MM.1S (cell line): Measurements from ENCODE around the gene UTS2R.

Experiments
- DNase-seq: peaks from one replicate; pipeline ENCODE4 v3.0.0-alpha.2; 2015
- H2AFZ ChIP-seq: fragments of 300-600 bp; sonication (generic); 2 replicates; pipeline ENCODE4 v1.6.0; 2016; ENCODE audit warnings: antibody characterized with exemption, low read length
- H3F3A ChIP-seq: fragments of 300-600 bp; sonication (generic); 2 replicates; pipeline ENCODE4 v1.6.1; 2016; ENCODE audit warnings: mild to moderate bottlenecking, antibody characterized with exemption, low read length, moderate library complexity, mixed read lengths; ENCODE audit not compliant: insufficient read depth
- H3K27ac ChIP-seq: fragments of 300-600 bp; sonication (generic); 2 replicates; pipeline ENCODE4 v1.5.1; 2016; ENCODE audit warnings: mild to moderate bottlenecking, low read length
- H3K27me3 ChIP-seq: fragments of 300-600 bp; sonication (generic); replicated peaks from 2 replicates; pipeline ENCODE4 v1.6.0; 2016; ENCODE audit warnings: low read length; ENCODE audit not compliant: insufficient read depth
- H3K36me3 ChIP-seq: fragments of 300-600 bp; sonication (generic); replicated peaks from 2 replicates; pipeline ENCODE4 v1.6.1; 2016; ENCODE audit warnings: mild to moderate bottlenecking, low read length, mixed read lengths; ENCODE audit not compliant: insufficient read depth
- H3K4me1 ChIP-seq: fragments of 300-600 bp; sonication (generic); 2 replicates; pipeline ENCODE4 v1.6.1; 2016; ENCODE audit warnings: low read length, mixed read lengths
- H3K4me2 ChIP-seq: fragments of 300-600 bp; sonication (generic); 2 replicates; pipeline ENCODE4 v1.6.0; 2016; ENCODE audit warnings: low read depth, low read length
- H3K4me3 ChIP-seq: fragments of 300-600 bp; sonication (generic); 2 replicates; pipeline ENCODE4 v1.5.1; 2016; ENCODE audit warnings: low read length, mixed read lengths
- H3K79me2 ChIP-seq: fragments of 300-600 bp; sonication (generic); 2 replicates; pipeline ENCODE4 v1.6.1; 2016; ENCODE audit warnings: mixed run types, low read length, mixed read lengths
- H3K9ac ChIP-seq: fragments of 300-600 bp; sonication (generic); 2 replicates; pipeline ENCODE4 v1.6.1; 2016; ENCODE audit warnings: low read length, mixed read lengths
- H3K9me2 ChIP-seq: fragments of 300-600 bp; sonication (generic); replicated peaks from 2 replicates; pipeline ENCODE4 v1.6.1; 2016; ENCODE audit warnings: mild to moderate bottlenecking, low read length, mixed read lengths; ENCODE audit not compliant: insufficient read depth
- H3K9me3 ChIP-seq: fragments of 300-600 bp; sonication (generic); replicated peaks from 2 replicates; pipeline ENCODE4 v1.6.1; 2016; ENCODE audit warnings: mild to moderate bottlenecking, low read length, mixed read lengths; ENCODE audit not compliant: insufficient read depth
- H4K20me1 ChIP-seq: fragments of 300-600 bp; sonication (generic); 2 replicates; pipeline ENCODE4 v1.6.1; 2016; ENCODE audit warnings: mild to moderate bottlenecking, low read length, moderate library complexity, mixed read lengths; ENCODE audit not compliant: insufficient read depth
- EZH2 ChIP-seq: fragments of 300-600 bp; sonication (generic); optimal IDR thresholded peaks from 2 replicates; pipeline ENCODE3; 2017; ENCODE audit warnings: low read depth, mild to moderate bottlenecking, antibody characterized with exemption, low read length, mixed read lengths
- EZH2phosphoT487 ChIP-seq: fragments of 300-600 bp; sonication (generic); IDR thresholded peaks from 2 replicates; pipeline ENCODE4 v1.6.1; 2018; ENCODE audit warnings: antibody characterized with exemption, low read length
- TF ChIP-seq, protein P1 (sequence below): fragments of 300-600 bp; sonication (generic); IDR thresholded peaks from 2 replicates; pipeline ENCODE4 v1.5.1; 2016; ENCODE audit warnings: antibody characterized with exemption, low read length, mixed read lengths

UTS2R gene

DNA sequence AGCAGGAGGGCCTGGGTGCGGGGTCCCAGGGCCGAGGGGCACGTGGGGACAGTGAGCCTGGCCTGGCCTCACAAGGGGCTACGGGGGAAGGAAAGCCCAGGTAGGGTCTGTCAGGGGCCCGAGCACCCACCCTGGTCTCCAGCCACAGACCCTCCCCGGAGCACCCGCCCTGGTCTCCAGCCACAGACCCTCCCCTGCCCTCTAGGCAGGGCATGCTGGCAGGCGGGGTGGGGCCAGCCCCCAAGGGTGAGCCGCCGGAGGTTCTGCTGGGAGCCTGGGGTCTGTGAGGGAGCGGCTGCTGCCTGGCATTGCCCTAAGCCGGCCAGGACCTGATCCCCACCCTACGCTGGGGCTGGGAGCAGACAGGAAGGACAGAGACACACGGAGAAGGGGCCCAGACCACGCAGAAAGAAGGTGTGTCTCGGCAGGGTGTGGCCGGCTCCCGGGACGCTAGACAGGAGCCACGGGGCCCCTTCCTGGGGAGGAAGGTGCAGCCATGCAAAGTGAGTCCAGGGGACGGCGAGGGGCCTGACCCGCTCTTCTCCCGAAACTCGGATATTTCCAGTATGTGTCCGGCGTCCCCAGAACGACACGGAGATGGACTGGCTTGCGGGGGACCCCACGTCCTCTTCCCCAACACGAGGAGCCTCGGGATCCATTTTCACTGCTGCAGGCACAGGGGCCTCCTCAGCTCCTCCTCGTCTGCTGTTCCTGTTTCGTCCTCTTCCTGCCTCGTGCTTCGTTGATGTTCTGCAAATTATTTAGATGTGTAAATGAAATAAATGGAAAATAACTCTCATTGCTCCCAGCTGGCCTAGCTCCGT lies 15.5 kb downstream of the UTS2R start:
- Histone ChIP-seq H3K4me2 (no peak overlapping the region), H4K20me1 (no peaks in the 10 kb centered on the region), H3K27me3 (no peaks in the 10 kb centered on the region), H3K27ac (no peak overlapping the region), H3K9me2 (no peaks in the 10 kb centered on the region), H3K9me3 (no peaks in the 10 kb centered on the region), H3K36me3 (no peaks in the 10 kb centered on the region), H2AFZ (no peak overlapping the region), H3F3A (no peaks in the 10 kb centered on the region), H3K4me3 (no peak overlapping the region), H3K4me1 (no peaks in the 10 kb centered on the region), H3K9ac (no peak overlapping the region), H3K79me2 (no peaks in the 10 kb centered on the region)
- TF ChIP-seq EZH2phosphoT487 (no peak), EZH2 (no peak)
- TF ChIP-seq, protein P1, sequence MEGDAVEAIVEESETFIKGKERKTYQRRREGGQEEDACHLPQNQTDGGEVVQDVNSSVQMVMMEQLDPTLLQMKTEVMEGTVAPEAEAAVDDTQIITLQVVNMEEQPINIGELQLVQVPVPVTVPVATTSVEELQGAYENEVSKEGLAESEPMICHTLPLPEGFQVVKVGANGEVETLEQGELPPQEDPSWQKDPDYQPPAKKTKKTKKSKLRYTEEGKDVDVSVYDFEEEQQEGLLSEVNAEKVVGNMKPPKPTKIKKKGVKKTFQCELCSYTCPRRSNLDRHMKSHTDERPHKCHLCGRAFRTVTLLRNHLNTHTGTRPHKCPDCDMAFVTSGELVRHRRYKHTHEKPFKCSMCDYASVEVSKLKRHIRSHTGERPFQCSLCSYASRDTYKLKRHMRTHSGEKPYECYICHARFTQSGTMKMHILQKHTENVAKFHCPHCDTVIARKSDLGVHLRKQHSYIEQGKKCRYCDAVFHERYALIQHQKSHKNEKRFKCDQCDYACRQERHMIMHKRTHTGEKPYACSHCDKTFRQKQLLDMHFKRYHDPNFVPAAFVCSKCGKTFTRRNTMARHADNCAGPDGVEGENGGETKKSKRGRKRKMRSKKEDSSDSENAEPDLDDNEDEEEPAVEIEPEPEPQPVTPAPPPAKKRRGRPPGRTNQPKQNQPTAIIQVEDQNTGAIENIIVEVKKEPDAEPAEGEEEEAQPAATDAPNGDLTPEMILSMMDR = no peak
- DNase-seq = no peak

- Histone ChIP-seq H3K79me2 (no peaks in the 10 kb centered on the region), H3K4me2 (no peak overlapping the region), H3K4me3 (no peak overlapping the region), H3K27me3 (no peaks in the 10 kb centered on the region), H3K27ac (no peak overlapping the region), H4K20me1 (no peaks in the 10 kb centered on the region), H3K9me2 (no peaks in the 10 kb centered on the region), H3K36me3 (no peaks in the 10 kb centered on the region), H3K4me1 (no peaks in the 10 kb centered on the region), H3K9me3 (no peaks in the 10 kb centered on the region), H2AFZ (no peak overlapping the region), H3F3A (no peaks in the 10 kb centered on the region), H3K9ac (no peak overlapping the region)
- no peak for DNase-seq
- no peak for TF ChIP-seq EZH2phosphoT487
- TF ChIP-seq, protein P1 = no peak
These were observed 16.1 kb downstream of the UTS2R start for GRCh38 chr17:82387705-82388106.

DNA sequence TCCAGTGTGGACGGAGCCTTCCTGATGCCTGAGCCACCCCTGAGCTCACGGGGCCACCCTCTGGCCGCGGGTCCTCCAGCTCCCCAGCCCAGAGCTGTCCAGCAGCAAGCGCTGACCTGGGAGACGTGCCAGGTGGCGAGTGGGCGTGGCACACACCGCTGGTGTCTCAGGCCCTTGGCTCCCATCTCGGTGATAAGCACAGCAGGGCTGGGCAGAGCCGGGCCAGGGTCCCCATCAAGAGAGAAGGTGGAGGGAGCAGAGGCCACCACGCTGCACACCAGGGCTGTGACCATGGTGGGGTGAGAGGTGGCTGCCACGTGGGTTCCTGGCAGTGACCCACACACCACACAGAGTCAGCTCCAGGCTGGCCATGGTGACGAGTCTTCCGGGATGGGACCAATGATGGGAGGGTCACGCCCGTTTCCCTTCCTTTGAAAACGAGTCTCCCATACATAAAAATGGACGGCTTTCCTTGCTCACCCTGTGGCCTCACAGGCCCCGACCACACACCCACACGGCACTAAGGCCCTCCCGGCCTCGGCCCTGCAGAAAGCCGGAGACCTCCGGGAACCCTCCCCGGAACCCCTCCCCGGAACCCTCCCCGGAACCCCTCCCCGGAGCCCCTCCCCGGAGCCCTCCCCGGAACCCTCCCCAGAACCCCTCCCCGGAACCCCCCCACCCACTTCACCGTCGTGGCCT lies 16.8 kb downstream of the UTS2R start:
- H4K20me1 ChIP-seq = no peaks in the 10 kb centered on the region
- no peaks in the 10 kb centered on the region for H3F3A ChIP-seq
- H2AFZ ChIP-seq = no peak overlapping the region
- no peak overlapping the region for H3K9ac ChIP-seq
- DNase-seq = no peak
- H3K4me1 ChIP-seq = no peaks in the 10 kb centered on the region
- H3K9me2 ChIP-seq = no peaks in the 10 kb centered on the region
- H3K27ac ChIP-seq = no peak overlapping the region
- H3K4me3 ChIP-seq = no peak overlapping the region
- no peaks in the 10 kb centered on the region for H3K79me2 ChIP-seq
- no peaks in the 10 kb centered on the region for H3K27me3 ChIP-seq
- no peaks in the 10 kb centered on the region for H3K9me3 ChIP-seq
- H3K36me3 ChIP-seq = no peaks in the 10 kb centered on the region
- H3K4me2 ChIP-seq = no peak overlapping the region
- TF ChIP-seq, protein P1 = no peak
- no peak for TF ChIP-seq EZH2
- TF ChIP-seq EZH2phosphoT487 = no peak
